ENCODE data around the gene SLC7A4. TPM values are rescaled to one million over a fixed set of nuclear protein-coding genes. Genes with fewer than 3 reads are reported as not detected.

Gene SLC7A4
- total and polyA plus RNA-seq, 2 of the 8 experiments (the other 6 are each of a cell fraction or from before 2014, with no cell fraction given): 0.92 TPM; not detected in 1

DNA sequence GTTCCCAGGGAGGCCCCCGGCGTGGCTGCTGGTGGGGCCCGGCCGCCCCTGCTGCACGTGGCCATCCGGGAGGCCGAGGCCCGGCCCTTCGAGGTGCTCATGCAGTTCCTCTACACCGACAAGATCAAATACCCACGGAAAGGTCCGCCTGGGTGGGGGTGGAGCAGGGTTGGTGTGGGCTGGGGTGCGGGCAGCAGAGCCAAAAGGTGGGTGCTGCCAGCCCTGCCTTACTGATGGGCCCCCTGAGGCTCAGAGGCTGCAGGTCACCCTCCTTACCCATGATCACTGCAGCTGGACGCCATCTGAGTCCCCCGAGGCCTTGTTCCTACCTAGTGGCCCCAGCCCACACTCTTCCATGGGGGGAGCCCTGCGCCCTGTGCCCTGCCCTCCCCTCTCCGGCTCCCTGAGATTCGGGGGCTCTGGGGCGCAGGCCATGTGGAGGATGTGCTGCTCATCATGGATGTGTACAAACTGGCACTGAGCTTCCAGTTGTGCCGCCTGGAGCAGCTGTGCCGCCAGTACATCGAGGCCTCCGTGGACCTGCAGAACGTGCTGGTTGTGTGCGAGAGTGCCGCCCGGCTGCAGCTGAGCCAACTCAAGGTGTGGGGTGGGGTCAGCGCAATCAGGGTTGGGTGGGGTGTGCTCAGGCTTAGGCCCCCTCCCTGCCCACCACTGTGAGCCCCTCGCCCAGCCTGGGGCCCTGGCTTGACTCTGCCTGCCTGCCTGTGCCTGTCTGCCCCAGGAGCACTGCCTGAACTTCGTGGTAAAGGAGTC lies 38.0 kb downstream of the SLC7A4 start (continued):
- no peak for TF ChIP-seq EZH2 (IDR thresholded peaks at IDR 0.05; ENCODE audit: low read depth, low read length, severe bottlenecking)

Measured in H1 (cell line).